WERI-Rb-1 (cell line): ENCODE results near the gene IGF2R.
"Not testable (repeated sequence)": the region's sequence is repeated elsewhere in the genome, so short reads cannot be mapped to it uniquely, and the experiment has no call there.

ENCODE experiments used
- DNase-seq: peaks from one replicate; pipeline ENCODE4 v3.0.0-alpha.2; 2020
- H3K27ac ChIP-seq: fragments of 250-450 bp; sonication (Bioruptor Pico); 2 replicates; pipeline ENCODE4 v1.5.1; 2020; ENCODE audit warnings: mild to moderate bottlenecking, moderate library complexity
- H3K27me3 ChIP-seq: fragments of 250-450 bp; sonication (Bioruptor Pico); 2 replicates; pipeline ENCODE4 v1.5.1; 2021; ENCODE audit warnings: mild to moderate bottlenecking, low read depth, moderate library complexity; ENCODE audit not compliant: insufficient read depth, severe bottlenecking
- H3K36me3 ChIP-seq: fragments of 250-450 bp; sonication (Bioruptor Pico); 2 replicates; pipeline ENCODE4 v1.5.1; 2020; ENCODE audit warnings: mild to moderate bottlenecking, moderate library complexity
- H3K4me3 ChIP-seq: 2 replicates; pipeline ENCODE4 v1.5.1; 2011; ENCODE audit warnings: low read depth, mild to moderate bottlenecking, control low read depth, low read length
- H3K9me3 ChIP-seq: fragments of 250-450 bp; sonication (Bioruptor Pico); 2 replicates; pipeline ENCODE4 v1.5.1; 2021; ENCODE audit warnings: mild to moderate bottlenecking, moderate library complexity; ENCODE audit not compliant: severe bottlenecking
- CTCF ChIP-seq: IDR thresholded peaks from 2 replicates; pipeline ENCODE4 v1.5.1; 2011; ENCODE audit warnings: low read depth, mild to moderate bottlenecking, control low read depth, inconsistent platforms, low read length

Gene IGF2R

GRCh38 chr6:160121981-160122380 is 153.1 kb downstream of the IGF2R start:
- Histone ChIP-seq H3K27ac (no peak overlapping the region), H3K27me3 (peaks cover 23% of the 10 kb centered on the region), H3K4me3 (no peak overlapping the region), H3K9me3 (peaks cover 4% of the 10 kb centered on the region), H3K36me3 (no peaks in the 10 kb centered on the region)
- DNase-seq: no peak
- TF ChIP-seq CTCF: no peak

GRCh38 chr6:160122744-160123143 is 153.9 kb downstream of the IGF2R start:
- DNase-seq: no peak
- peaks cover 3% of the 10 kb centered on the region for H3K9me3 ChIP-seq
- no peak overlapping the region for H3K27ac ChIP-seq

GRCh38 chr6:160124007-160124406 is 155.1 kb downstream of the IGF2R start:
- Histone ChIP-seq H3K27me3 (peaks cover 43% of the 10 kb centered on the region), H3K4me3 (no peak overlapping the region), H3K27ac (no peak overlapping the region), H3K36me3 (no peaks in the 10 kb centered on the region), H3K9me3 (no peaks in the 10 kb centered on the region)
- no peak for TF ChIP-seq CTCF
- DNase-seq: no peak

More at GRCh38 chr6:160122744-160123143, 153.9 kb downstream of the IGF2R start:
- TF ChIP-seq CTCF: no peak
- Histone ChIP-seq H3K4me3 (no peak overlapping the region), H3K27me3 (peaks cover 30% of the 10 kb centered on the region), H3K36me3 (no peaks in the 10 kb centered on the region)

- DNase-seq: no peak
- Histone ChIP-seq H3K4me3 (no peak overlapping the region), H3K36me3 (no peaks in the 10 kb centered on the region), H3K27ac (no peak overlapping the region), H3K9me3 (no peaks in the 10 kb centered on the region), H3K27me3 (peaks cover 49% of the 10 kb centered on the region)
- TF ChIP-seq CTCF: no peak
These were observed 155.7 kb downstream of the IGF2R start for GRCh38 chr6:160124605-160125004.

GRCh38 chr6:160125105-160125504 is 156.2 kb downstream of the IGF2R start:
- peaks cover 49% of the 10 kb centered on the region for H3K27me3 ChIP-seq
- H3K4me3 ChIP-seq, DNase-seq, H3K27ac ChIP-seq, H3K36me3 ChIP-seq, H3K9me3 ChIP-seq: not testable (repeated sequence)

- H3K27ac ChIP-seq: no peak overlapping the region
- H3K9me3 ChIP-seq: no peaks in the 10 kb centered on the region
- H3K4me3 ChIP-seq: no peak overlapping the region
- H3K27me3 ChIP-seq: peaks cover 59% of the 10 kb centered on the region
- H3K36me3 ChIP-seq: no peaks in the 10 kb centered on the region
- DNase-seq: no peak
- no peak for TF ChIP-seq CTCF
These were observed 158.6 kb downstream of the IGF2R start for GRCh38 chr6:160127270-160128124.
